Type B pancreatic cell (in vitro differentiated cells): Measurements from ENCODE around the gene TSPAN2. TPM values are rescaled to one million over a fixed set of nuclear protein-coding genes. Genes with fewer than 3 reads are reported as not detected.

Experiments
- DNase-seq: peaks from one replicate; pipeline ENCODE4 v3.0.0; 2021; ENCODE audit warnings: mixed read lengths; ENCODE audit not compliant: unreplicated experiment; ENCODE audit errors: extremely low spot score
- H3K27ac Mint-ChIP-seq: 2 replicates; pipeline ENCODE4 v1.8.0; 2021; ENCODE audit warnings: mild to moderate bottlenecking, mixed read lengths
- H3K27me3 Mint-ChIP-seq: 2 replicates; pipeline ENCODE4 v1.8.0; 2021; ENCODE audit warnings: mixed read lengths
- H3K36me3 Mint-ChIP-seq: 2 replicates; pipeline ENCODE4 v1.8.0; 2021; ENCODE audit warnings: mixed read lengths
- H3K4me1 Mint-ChIP-seq: one replicate; pipeline ENCODE4 v1.8.0; 2021; ENCODE audit warnings: mixed read lengths; ENCODE audit not compliant: unreplicated experiment
- H3K4me3 Mint-ChIP-seq: 2 replicates; pipeline ENCODE4 v1.8.0; 2021; ENCODE audit warnings: mild to moderate bottlenecking, mixed read lengths
- H3K9me3 Mint-ChIP-seq: 2 replicates; pipeline ENCODE4 v1.8.0; 2021; ENCODE audit warnings: mixed read lengths
- total RNA-seq: library from RNA; stranded (reverse); gene quantifications from 2 replicates; pipeline ENCODE4 v1.2.1, GENCODE V29; 2021; ENCODE audit warnings: low replicate concordance
- TF ChIP-seq, protein P1 (sequence below): fragments of 200-600 bp; sonication (generic); conservative IDR thresholded peaks from 2 replicates; pipeline ENCODE4 v1.5.0; 2021; ENCODE audit warnings: antibody characterized with exemption, mild to moderate bottlenecking

Gene TSPAN2
- total RNA-seq, 1 donor from 2014 or later: 29.6 TPM

DNA sequence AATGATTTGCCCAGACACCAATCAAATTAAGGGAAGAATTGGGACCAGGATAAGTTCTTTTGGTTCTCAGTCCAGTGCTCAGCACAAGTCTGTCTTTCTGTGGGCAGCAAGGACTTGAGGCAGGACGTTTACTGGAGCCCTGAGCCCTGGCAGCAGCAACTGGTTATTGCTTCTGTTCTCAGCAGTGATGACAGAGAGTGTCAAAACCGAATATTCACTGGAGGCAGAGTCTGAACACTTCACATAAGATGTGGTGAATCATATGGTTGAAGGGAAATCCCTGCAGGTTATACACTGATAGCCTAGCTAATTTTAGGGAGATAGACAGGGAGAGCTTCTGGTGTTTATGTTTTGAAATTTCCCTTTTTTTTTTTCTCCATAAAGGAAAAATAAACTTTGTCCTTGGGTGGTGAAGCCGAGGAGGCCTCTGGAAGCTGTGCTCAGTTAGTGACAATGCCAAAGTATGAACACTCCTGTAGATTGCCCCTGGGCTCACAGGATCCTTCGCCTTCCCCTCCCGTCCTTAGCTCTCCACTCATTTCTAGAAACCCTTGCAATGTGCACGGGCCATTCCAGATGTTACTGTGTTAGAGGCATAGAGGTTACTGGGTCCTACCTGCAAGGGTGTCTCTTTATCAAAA, 26.3 kb upstream of the TSPAN2 start:
- no peak for DNase-seq
- Mint-ChIP-seq H3K4me3 (no peak overlapping the region), H3K4me1 (peaks cover 10% of the 10 kb centered on the region), H3K27me3 (no peaks in the 10 kb centered on the region), H3K36me3 (no peaks in the 10 kb centered on the region), H3K27ac (no peak overlapping the region), H3K9me3 (peaks cover 11% of the 10 kb centered on the region)
- TF ChIP-seq, protein P1, sequence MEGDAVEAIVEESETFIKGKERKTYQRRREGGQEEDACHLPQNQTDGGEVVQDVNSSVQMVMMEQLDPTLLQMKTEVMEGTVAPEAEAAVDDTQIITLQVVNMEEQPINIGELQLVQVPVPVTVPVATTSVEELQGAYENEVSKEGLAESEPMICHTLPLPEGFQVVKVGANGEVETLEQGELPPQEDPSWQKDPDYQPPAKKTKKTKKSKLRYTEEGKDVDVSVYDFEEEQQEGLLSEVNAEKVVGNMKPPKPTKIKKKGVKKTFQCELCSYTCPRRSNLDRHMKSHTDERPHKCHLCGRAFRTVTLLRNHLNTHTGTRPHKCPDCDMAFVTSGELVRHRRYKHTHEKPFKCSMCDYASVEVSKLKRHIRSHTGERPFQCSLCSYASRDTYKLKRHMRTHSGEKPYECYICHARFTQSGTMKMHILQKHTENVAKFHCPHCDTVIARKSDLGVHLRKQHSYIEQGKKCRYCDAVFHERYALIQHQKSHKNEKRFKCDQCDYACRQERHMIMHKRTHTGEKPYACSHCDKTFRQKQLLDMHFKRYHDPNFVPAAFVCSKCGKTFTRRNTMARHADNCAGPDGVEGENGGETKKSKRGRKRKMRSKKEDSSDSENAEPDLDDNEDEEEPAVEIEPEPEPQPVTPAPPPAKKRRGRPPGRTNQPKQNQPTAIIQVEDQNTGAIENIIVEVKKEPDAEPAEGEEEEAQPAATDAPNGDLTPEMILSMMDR: no peak

DNA sequence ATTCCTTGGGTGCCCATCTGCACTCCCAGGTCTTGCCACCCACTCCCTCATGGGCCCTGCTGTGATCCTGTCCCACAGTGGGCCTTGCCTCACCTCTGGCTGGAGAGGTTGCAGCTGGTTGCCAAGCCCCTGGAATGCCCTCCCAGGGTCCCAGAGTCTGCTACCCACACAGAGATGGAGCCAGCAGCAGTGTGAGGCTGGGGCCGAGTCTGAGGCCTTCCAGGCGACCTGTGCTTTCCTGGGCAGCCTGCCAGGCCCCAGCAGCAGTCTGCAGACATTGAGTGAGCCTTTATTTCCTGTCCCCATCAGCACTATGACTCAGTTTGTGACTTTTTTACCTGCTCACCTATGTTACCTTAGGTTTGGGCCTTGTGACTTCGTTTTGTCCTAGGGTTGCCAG, 25.0 kb upstream of the TSPAN2 start:
- TF ChIP-seq, protein P1: no peak
- Mint-ChIP-seq H3K9me3 (peaks cover 6% of the 10 kb centered on the region), H3K27ac (no peak overlapping the region), H3K4me3 (no peak overlapping the region), H3K27me3 (no peaks in the 10 kb centered on the region), H3K4me1 (peaks cover 10% of the 10 kb centered on the region), H3K36me3 (no peaks in the 10 kb centered on the region)
- no peak for DNase-seq

DNA sequence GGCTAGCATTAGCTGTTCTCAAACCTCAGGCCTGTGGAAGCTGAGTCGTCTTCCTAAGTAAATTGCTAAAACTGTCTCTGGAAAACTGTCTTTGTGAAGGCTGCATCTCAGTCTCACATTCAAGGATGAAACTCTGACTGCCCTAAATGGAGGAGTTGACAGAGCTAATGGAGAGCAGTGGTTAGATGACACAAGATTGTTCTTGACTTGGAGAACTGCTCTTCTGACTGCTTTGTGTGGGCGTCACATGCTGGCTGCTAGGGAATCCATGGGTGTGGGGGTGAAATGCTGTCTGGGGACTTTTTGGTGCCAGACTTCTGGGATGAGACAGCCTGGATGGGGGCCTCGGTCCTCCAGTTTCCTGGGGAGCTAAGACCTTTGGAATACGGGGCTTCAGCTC, 24.5 kb upstream of the TSPAN2 start:
- H3K4me3 Mint-ChIP-seq: no peak overlapping the region
- no peaks in the 10 kb centered on the region for H3K27me3 Mint-ChIP-seq

DNA sequence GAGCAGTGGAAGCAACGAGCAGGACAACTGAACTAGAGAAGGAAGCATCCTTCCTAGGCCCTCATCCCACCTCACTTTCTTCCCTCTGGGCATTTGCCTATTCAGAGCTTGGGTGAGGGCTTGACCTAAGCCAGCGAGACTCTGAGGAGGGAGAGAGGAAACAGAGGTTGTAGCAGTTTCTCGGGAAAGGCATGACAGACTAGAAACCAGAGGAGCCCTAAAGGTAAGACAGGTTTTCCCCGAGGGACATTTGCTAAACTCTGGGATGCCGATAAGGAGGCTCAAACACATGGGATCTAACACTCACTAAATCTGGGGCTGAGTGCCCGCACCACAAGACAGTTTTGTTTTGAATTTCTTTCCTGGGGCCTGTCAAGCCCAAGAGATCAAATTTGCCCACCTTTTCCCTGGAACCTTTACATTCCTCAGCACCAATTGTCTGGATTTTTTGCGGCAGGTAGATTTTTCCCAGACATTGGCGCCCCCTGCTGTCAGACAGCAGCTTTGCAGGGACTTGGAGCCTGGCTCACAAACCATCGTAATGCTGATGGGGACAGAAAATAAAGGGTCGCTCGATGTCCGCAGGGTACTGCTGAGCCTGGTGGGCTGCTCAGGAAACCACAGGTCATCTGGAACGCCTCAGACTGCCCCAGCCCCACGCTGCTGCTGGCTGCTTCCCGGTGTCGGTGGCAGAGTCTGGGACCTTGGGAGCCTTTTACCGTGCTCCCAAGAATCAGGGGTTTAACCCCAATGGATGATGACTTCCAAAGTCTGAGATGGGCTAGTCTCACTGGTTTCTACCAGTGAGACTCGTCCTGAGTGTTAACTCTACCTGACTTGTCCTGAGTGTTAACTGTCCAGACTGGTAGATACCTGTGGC, 23.4 kb upstream of the TSPAN2 start:
- TF ChIP-seq, protein P1: peak; percentile 98
- DNase-seq: no peak
- Mint-ChIP-seq H3K27ac (no peak overlapping the region), H3K9me3 (peaks cover 5% of the 10 kb centered on the region), H3K4me3 (no peak overlapping the region), H3K36me3 (no peaks in the 10 kb centered on the region), H3K4me1 (peaks cover 10% of the 10 kb centered on the region), H3K27me3 (no peaks in the 10 kb centered on the region)

More for the DNA sequence above, 24.5 kb upstream of the TSPAN2 start:
- Mint-ChIP-seq H3K9me3 (peaks cover 6% of the 10 kb centered on the region), H3K36me3 (no peaks in the 10 kb centered on the region), H3K4me1 (peaks cover 10% of the 10 kb centered on the region), H3K27ac (no peak overlapping the region)
- DNase-seq: no peak
- TF ChIP-seq, protein P1: no peak

DNA sequence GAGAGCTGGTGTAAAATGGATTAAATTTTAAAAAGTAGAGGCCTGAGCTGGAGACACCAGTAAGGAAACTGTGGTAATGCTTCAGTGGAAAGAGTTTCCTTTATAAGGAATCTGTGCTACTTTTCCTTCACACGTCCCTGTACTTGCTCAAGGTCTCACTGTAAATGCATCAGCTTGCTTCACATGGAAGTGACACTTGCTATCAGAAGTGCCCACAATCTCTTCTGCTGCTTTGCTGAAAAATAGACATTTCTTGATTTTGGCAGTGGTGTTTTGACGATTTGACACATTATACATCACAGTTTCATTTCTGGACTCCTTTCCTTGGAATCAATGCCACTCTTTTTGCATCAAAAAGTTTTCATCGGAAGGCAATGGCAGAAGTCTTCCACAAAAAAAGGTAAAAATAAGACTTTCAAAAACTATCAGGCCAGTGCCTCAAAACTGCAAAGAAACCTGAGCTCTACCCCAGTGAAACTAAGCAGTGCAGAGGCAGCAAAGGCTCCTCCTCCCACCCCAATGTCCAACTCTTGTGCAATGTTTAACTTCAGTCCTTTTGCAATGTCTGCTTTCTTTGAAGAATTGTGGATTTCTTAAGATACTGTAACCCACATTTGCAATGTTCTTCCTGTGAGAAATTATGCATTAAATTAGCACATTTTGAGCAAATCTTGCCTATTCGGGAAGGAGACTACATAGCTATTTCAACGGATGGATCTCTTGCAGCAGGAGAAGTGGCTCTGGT, 18.4 kb upstream of the TSPAN2 start:
- Mint-ChIP-seq H3K36me3 (no peaks in the 10 kb centered on the region), H3K4me1 (no peaks in the 10 kb centered on the region), H3K4me3 (no peak overlapping the region), H3K27me3 (peaks cover under 1% of the 10 kb centered on the region), H3K27ac (no peak overlapping the region), H3K9me3 (peaks cover 4% of the 10 kb centered on the region)
- TF ChIP-seq, protein P1: no peak
- DNase-seq: no peak
